ENCODE measurements around the gene PSMD9. TPM values are rescaled to one million over a fixed set of nuclear protein-coding genes. Genes with fewer than 3 reads are reported as not detected.

The PSMD9 gene
- total RNA-seq, 3 donors from 2014 or later = 97.7 to 106 (median 103) TPM

GRCh38 chr12:121946313-121947025 is 57.9 kb downstream of the PSMD9 start:
- ATAC-seq (no peak), DNase-seq (no peak)
- Mint-ChIP-seq H3K4me3 (no peak overlapping the region), H3K36me3 (ENCODE audit: insufficient read depth) (no peaks in the 10 kb centered on the region), H3K9me3 (no peaks in the 10 kb centered on the region), H3K4me1 (ENCODE audit: low read depth) (no peaks in the 10 kb centered on the region), H3K27me3 (ENCODE audit: low read depth) (no peaks in the 10 kb centered on the region)

DNA sequence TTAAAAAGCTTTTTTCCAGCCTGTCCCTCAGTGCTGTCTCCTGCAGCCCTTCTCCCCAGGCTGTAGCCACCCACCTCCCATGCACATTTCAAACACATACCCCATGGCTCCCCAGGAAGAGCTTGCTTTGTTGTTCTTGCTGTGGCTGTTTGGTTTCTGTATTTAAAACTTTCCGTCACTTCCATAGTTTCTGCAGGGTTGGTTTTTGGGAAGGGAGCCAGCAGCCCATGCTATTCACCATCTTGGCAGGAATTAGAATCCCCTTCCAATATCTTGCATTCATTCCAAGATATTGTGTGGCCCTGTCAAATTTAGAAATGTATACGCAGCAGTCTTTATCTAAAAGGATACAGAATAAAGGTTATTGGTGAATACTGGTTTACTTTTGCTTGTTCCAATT is 59.4 kb downstream of the PSMD9 start:
- ATAC-seq (no peak), DNase-seq (no peak)
- no peaks in the 10 kb centered on the region for H3K36me3 Mint-ChIP-seq (ENCODE audit: insufficient read depth)
- H3K4me1 Mint-ChIP-seq (ENCODE audit: low read depth) = no peaks in the 10 kb centered on the region
- H3K27me3 Mint-ChIP-seq (ENCODE audit: low read depth) = no peaks in the 10 kb centered on the region
- H3K4me3 Mint-ChIP-seq = no peak overlapping the region
- H3K9me3 Mint-ChIP-seq = no peaks in the 10 kb centered on the region

DNA sequence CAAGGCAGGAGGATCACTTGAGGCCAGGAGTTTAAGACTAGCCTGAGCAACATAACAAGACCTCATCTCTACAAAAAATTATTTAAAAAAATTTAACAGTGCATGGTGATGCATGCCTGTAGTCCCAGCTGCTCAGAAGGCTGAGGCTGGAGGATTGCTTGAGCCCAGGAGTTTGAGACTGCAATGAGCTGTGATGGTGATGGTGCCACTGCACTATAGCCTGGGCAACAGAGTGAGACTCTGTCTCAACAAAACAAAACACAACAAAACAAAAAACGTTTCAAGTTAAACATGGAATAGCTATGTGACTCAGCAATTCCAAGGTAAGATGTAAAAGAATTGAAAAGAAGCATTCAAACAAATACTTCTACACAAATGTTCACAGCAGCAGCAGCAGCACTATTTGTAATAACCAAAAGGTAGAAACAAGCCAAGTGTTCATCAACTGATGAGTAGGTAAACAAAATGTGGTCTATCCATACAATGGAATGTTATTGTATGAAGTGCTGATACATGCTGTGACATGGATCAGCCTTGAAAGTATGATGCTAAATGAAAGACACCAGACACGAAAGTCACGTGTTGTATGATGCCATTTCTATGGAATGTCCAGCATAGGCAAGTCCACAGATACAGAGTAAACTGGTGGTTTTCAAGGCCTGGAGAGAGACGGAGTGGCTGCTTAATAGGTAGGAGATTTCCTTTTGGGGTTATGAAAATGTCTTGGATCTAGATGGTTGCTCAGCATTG is 61.2 kb downstream of the PSMD9 start:
- Mint-ChIP-seq H3K36me3 (ENCODE audit: insufficient read depth) (no peaks in the 10 kb centered on the region), H3K9me3 (no peaks in the 10 kb centered on the region)

GRCh38 chr12:121953117-121953692 is 64.6 kb downstream of the PSMD9 start:
- H3K4me1 Mint-ChIP-seq (ENCODE audit: low read depth) = no peaks in the 10 kb centered on the region

More for the DNA sequence above, 61.2 kb downstream of the PSMD9 start:
- Mint-ChIP-seq H3K27me3 (ENCODE audit: low read depth) (no peaks in the 10 kb centered on the region), H3K4me3 (no peak overlapping the region), H3K4me1 (ENCODE audit: low read depth) (no peaks in the 10 kb centered on the region)
- no peak for DNase-seq
- ATAC-seq = no peak

DNA sequence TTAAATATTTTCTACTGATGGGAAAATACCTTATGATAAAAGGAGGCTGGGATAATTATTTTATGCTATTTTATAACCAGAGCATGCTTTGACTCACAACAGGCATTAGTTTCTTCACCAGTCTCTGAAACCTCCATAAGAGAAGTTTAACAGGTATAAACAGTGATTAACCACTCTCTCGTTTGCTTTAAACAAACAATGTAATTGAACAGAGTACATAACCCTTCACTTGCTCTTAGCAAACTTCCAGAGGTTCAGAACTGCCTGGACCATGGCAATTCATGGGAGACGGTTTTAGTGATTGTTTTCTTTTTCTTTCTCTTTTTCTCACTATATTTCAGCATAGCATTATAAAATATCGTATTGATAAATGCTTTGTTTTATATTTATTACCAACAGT is 65.1 kb downstream of the PSMD9 start:
- DNase-seq (no peak), ATAC-seq (no peak)
- Mint-ChIP-seq H3K36me3 (ENCODE audit: insufficient read depth) (no peaks in the 10 kb centered on the region), H3K4me3 (no peak overlapping the region), H3K4me1 (ENCODE audit: low read depth) (no peaks in the 10 kb centered on the region), H3K9me3 (no peaks in the 10 kb centered on the region), H3K27me3 (ENCODE audit: low read depth) (peaks cover 2% of the 10 kb centered on the region)

More at GRCh38 chr12:121953117-121953692, 64.6 kb downstream of the PSMD9 start:
- H3K4me3 Mint-ChIP-seq = no peak overlapping the region
- ATAC-seq = no peak
- H3K36me3 Mint-ChIP-seq (ENCODE audit: insufficient read depth) = no peaks in the 10 kb centered on the region
- no peak for DNase-seq
- peaks cover 2% of the 10 kb centered on the region for H3K27me3 Mint-ChIP-seq (ENCODE audit: low read depth)
- H3K9me3 Mint-ChIP-seq = no peaks in the 10 kb centered on the region

- Mint-ChIP-seq H3K4me3 (no peak overlapping the region), H3K36me3 (ENCODE audit: insufficient read depth) (no peaks in the 10 kb centered on the region), H3K9me3 (no peaks in the 10 kb centered on the region), H3K4me1 (ENCODE audit: low read depth) (no peaks in the 10 kb centered on the region), H3K27me3 (ENCODE audit: low read depth) (peaks cover 2% of the 10 kb centered on the region)
- DNase-seq = no peak
- ATAC-seq = no peak
These were observed 67.0 kb downstream of the PSMD9 start for GRCh38 chr12:121955258-121956237.

- DNase-seq (no peak), ATAC-seq (no peak)
- H3K4me3 Mint-ChIP-seq = no peak overlapping the region
- no peaks in the 10 kb centered on the region for H3K36me3 Mint-ChIP-seq (ENCODE audit: insufficient read depth)
- no peaks in the 10 kb centered on the region for H3K4me1 Mint-ChIP-seq (ENCODE audit: low read depth)
- no peaks in the 10 kb centered on the region for H3K9me3 Mint-ChIP-seq
- H3K27me3 Mint-ChIP-seq (ENCODE audit: low read depth) = peaks cover 2% of the 10 kb centered on the region
These were observed 69.4 kb downstream of the PSMD9 start for GRCh38 chr12:121957861-121958515.

DNA sequence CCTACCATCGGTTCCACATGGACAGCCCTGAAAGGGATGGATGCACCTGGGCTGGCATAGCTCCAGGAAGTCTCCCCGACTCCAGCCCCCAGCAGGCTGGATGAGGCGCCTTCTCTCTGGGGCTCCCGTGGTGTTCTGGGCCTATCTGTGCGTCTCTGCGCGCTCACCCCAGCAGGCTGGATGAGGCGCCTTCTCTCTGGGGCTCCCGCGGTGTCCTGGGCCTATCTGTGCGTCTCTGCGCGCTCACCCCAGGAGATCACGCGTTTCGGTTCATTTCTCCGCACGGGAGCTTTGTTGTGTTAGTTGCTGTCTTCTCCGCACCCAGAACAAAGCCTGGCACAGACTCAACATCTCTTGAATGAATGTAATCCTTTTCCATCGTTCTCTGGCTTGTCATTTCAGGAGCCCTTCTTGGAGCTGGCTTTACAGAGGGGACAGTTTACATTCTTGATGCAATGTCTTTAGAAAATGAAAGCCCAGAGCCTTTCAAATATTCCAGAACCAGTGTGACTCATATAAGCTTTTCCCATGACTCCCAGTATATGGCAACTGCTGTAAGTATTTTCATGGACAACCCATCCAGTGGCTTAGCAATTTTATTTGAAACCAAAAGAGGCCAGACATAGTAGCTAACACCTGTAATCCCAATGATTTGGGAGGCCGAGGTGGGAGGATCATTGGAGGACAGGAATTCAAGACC is 70.1 kb downstream of the PSMD9 start:
- ATAC-seq (no peak), DNase-seq (no peak)
- peaks cover 2% of the 10 kb centered on the region for H3K27me3 Mint-ChIP-seq (ENCODE audit: low read depth)
- H3K36me3 Mint-ChIP-seq (ENCODE audit: insufficient read depth) = no peaks in the 10 kb centered on the region
- H3K4me1 Mint-ChIP-seq (ENCODE audit: low read depth) = no peaks in the 10 kb centered on the region
- no peak overlapping the region for H3K4me3 Mint-ChIP-seq
- no peaks in the 10 kb centered on the region for H3K9me3 Mint-ChIP-seq

DNA sequence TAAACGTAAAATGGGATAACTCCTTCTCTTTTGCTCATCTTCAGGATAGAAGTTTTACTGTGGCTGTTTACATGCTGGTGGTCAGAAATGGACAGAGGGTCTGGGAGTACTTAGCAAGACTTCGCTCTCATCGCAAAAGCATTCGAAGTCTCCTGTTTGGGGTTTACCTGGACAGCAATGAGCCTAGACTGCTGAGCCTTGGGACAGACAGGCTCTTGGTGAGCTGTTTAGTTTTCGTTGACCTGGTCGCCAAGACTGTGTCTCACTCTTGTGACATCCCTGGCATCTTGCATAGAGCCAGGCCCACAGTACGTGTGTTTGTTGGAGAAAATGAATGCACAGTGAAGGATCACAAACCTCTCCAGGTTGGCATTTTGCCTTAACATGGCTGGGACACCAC is 72.0 kb downstream of the PSMD9 start:
- ATAC-seq (no peak), DNase-seq (no peak)
- Mint-ChIP-seq H3K4me1 (ENCODE audit: low read depth) (no peaks in the 10 kb centered on the region), H3K27me3 (ENCODE audit: low read depth) (no peaks in the 10 kb centered on the region), H3K36me3 (ENCODE audit: insufficient read depth) (no peaks in the 10 kb centered on the region), H3K9me3 (no peaks in the 10 kb centered on the region), H3K4me3 (no peak overlapping the region)

DNA sequence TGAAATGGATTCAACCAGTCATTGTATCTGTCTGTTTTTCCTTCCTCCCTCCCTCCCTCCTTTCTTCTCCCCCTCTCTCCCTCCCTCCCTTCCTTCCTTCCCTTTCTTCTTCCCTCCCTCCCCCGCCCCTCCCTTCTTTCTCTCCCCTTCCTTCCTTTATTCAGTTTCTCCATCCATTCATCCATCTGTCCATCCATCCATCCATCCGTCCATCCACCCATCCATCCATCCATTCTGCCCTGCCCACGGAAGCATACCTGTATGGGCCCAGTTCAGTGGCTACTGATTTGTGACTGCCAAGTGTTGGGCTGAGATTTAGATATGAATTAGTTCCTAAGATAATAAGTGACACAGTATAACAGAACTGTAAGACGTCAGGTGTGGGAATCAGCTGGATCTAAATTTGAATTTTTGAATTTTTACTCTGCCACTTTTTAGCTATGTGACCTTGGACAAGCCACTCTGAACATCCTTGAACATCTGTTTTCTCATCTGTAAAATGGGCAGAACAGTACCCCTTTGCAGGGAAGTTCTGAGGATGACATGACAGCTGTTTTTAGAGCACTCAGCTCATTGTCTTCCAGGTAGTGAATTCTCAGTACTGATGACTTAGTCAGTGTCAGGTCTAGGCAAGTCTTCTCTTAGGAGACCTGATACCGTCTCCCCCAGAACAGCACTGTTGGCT is 72.7 kb downstream of the PSMD9 start:
- H3K4me3 Mint-ChIP-seq = no peak overlapping the region
- no peak for ATAC-seq
- DNase-seq = no peak
- H3K36me3 Mint-ChIP-seq (ENCODE audit: insufficient read depth) = no peaks in the 10 kb centered on the region
- no peaks in the 10 kb centered on the region for H3K9me3 Mint-ChIP-seq
- no peaks in the 10 kb centered on the region for H3K4me1 Mint-ChIP-seq (ENCODE audit: low read depth)
- H3K27me3 Mint-ChIP-seq (ENCODE audit: low read depth) = no peaks in the 10 kb centered on the region

GRCh38 chr12:121963341-121964018 is 74.9 kb downstream of the PSMD9 start:
- no peaks in the 10 kb centered on the region for H3K36me3 Mint-ChIP-seq (ENCODE audit: insufficient read depth)
- no peak for ATAC-seq
- H3K4me1 Mint-ChIP-seq (ENCODE audit: low read depth) = no peaks in the 10 kb centered on the region
- H3K9me3 Mint-ChIP-seq = no peaks in the 10 kb centered on the region
- no peak overlapping the region for H3K4me3 Mint-ChIP-seq
- no peak for DNase-seq
- H3K27me3 Mint-ChIP-seq (ENCODE audit: low read depth) = no peaks in the 10 kb centered on the region

GRCh38 chr12:121964813-121965643 is 76.4 kb downstream of the PSMD9 start:
- Mint-ChIP-seq H3K36me3 (ENCODE audit: insufficient read depth) (no peaks in the 10 kb centered on the region), H3K27me3 (ENCODE audit: low read depth) (no peaks in the 10 kb centered on the region), H3K4me3 (no peak overlapping the region), H3K9me3 (no peaks in the 10 kb centered on the region), H3K4me1 (ENCODE audit: low read depth) (no peaks in the 10 kb centered on the region)
- DNase-seq (no peak), ATAC-seq (no peak)
